Uterus (tissue), 4 donors: ENCODE data around the gene RBM10. TPM values are rescaled to one million over a fixed set of nuclear protein-coding genes. Genes with fewer than 3 reads are reported as not detected.
A peak's percentile ranks its signal among the peaks of the same experiment; 100 is the strongest.
"Not testable (repeated sequence)": the region's sequence is repeated elsewhere in the genome, so short reads cannot be mapped to it uniquely, and the experiment has no call there.

Experiments used
- DNase-seq, 2 donors: peaks; one replicate each; pipeline ENCODE4 v3.0.0-alpha.2; 2019 to 2020
- H3K27ac ChIP-seq, 2 donors: fragments of 200-600 bp; sonication (generic); 1 replicate in 1 of 2; 2 replicates in 1 of 2; pipeline ENCODE4 v1.5.1; 2016 to 2018
- H3K27me3 ChIP-seq, 2 donors: fragments of 200-600 bp; sonication (generic); one replicate each; pipeline ENCODE4 v1.5.1; 2018 to 2019; ENCODE audit warnings: control low read depth in 1 of 2
- H3K36me3 ChIP-seq, 2 donors: fragments of 200-600 bp; sonication (generic); one replicate each; pipeline ENCODE4 v1.5.1; 2019; ENCODE audit warnings: control low read depth in 1 of 2
- H3K4me1 ChIP-seq, 2 donors: fragments of 200-600 bp; sonication (generic); one replicate each; pipeline ENCODE4 v1.5.1; 2018 to 2019; ENCODE audit warnings: control low read depth in 1 of 2
- H3K4me3 ChIP-seq, 2 donors: fragments of 200-600 bp; sonication (generic); 1 replicate in 1 of 2; 2 replicates in 1 of 2; pipeline ENCODE4 v1.5.1; 2018 to 2019; ENCODE audit warnings: mild to moderate bottlenecking in 1 of 2
- H3K9me3 ChIP-seq, 2 donors: fragments of 200-600 bp; sonication (generic); one replicate each; pipeline ENCODE4 v1.5.1; 2019; ENCODE audit warnings: control low read depth in 1 of 2
- POLR2A ChIP-seq, 2 donors: fragments of 450-650 bp; IDR thresholded peaks; one replicate each; pipeline ENCODE4 v1.6.1; 2016; ENCODE audit warnings: antibody characterized with exemption in 2 of 2, mild to moderate bottlenecking in 1 of 2, moderate library complexity in 1 of 2
- intact Hi-C: fragments of 100-400 bp; cut with DNase I; formaldehyde crosslinking; loops from one replicate; pipeline ENCODE4 v1.15.1; 2023; ENCODE audit warnings: low total_unique reads
- total RNA-seq, 4 donors: library from RNA; depleted of rRNA in 3 of 4; stranded (reverse); fragments of >200 nt in 3 of 4; gene quantifications; one replicate each; pipeline versions ENCODE4 v1.1.0 to v1.2.4, GENCODE V29; 2014 to 2023
- TF ChIP-seq, protein P1 (sequence below), 4 experiments: fragments of 200-600 bp in 2 of 4; fragments of 450-650 bp in 2 of 4; sonication (generic) in 2 of 4; IDR thresholded peaks; one replicate each; pipeline ENCODE4 v1.5.1; 2016 to 2019; ENCODE audit warnings: antibody characterized with exemption in 4 of 4, mild to moderate bottlenecking in 2 of 4, moderate library complexity in 1 of 4
- donor health status: DM: yes; HTN: yes; CAD: no.

RBM10 gene
- total RNA-seq, 4 donors from 2014 or later, result 4.4 to 45.4 (median 22.3) TPM

DNA sequence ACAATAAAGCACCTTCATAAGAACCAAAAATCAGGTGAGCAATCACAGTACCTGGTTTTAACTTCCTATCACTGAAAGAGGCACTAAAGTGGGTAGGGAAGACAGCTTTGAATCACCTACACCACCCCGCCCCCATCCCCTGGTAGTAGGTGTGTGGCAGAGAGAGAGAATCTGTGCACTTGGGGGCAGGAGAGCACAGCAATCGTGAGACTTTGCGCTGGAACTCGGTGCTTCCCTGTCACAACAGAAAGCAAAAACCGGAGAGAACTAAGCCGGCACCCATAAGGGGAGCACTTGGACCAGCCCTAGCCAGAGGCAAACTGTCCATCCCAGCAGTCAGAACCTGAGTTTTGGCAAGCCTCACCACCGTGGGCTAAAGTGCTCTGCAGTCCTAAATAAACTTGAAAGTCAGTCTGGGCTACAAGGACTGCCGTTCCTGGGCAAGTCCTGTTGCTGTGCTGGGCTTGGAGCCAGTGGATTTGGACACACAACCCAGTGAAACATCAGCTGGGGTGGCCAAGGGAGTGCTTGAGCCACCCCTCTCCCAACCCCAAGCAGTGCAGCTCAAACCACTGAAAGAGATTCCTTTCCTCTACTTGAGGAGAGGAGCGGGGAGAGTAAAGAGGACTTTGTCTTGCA lies 32.6 kb upstream of the RBM10 start:
- TF ChIP-seq, protein P1, sequence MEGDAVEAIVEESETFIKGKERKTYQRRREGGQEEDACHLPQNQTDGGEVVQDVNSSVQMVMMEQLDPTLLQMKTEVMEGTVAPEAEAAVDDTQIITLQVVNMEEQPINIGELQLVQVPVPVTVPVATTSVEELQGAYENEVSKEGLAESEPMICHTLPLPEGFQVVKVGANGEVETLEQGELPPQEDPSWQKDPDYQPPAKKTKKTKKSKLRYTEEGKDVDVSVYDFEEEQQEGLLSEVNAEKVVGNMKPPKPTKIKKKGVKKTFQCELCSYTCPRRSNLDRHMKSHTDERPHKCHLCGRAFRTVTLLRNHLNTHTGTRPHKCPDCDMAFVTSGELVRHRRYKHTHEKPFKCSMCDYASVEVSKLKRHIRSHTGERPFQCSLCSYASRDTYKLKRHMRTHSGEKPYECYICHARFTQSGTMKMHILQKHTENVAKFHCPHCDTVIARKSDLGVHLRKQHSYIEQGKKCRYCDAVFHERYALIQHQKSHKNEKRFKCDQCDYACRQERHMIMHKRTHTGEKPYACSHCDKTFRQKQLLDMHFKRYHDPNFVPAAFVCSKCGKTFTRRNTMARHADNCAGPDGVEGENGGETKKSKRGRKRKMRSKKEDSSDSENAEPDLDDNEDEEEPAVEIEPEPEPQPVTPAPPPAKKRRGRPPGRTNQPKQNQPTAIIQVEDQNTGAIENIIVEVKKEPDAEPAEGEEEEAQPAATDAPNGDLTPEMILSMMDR (IDR thresholded peaks at IDR 0.05), result no peak
- no peak for TF ChIP-seq POLR2A (IDR thresholded peaks at IDR 0.05)
- Histone ChIP-seq H3K27me3 (no peaks in the 10 kb centered on the region), H3K4me1 (no peaks in the 10 kb centered on the region), H3K27ac (no peak overlapping the region), H3K4me3 (no peak overlapping the region), H3K9me3 (no peaks in the 10 kb centered on the region), H3K36me3 (no peaks in the 10 kb centered on the region)
- intact Hi-C loops, result no loop called here
- no peak for DNase-seq

DNA sequence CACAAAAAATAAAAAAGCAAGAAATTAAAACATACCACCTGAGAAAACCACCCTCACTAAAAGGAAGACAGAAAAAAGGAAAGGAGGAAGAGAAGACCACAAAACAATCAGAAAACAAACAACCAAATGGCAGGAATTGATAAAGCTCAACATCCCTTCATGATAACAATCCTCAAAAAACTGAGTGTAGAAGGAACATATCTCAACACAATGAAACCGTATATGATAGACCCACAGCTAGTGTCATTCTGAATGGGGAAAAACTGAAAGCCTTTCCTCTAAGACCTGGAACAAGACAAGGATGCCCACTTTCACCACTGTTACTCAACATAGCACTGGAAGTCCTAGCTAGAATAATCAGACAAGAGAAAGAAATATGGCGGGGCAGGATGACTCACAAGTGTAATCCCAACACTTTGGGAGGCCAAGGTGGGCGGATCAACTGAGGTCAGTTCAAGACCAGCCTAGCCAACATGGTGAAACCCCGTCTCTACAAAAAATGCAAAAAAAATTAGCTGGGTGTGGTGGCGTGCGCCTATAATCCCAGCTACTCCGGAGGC lies 28.4 kb upstream of the RBM10 start:
- H3K36me3 ChIP-seq, H3K27me3 ChIP-seq, H3K27ac ChIP-seq, DNase-seq, H3K9me3 ChIP-seq, H3K4me3 ChIP-seq, intact Hi-C loops, H3K4me1 ChIP-seq: not testable (repeated sequence)

DNA sequence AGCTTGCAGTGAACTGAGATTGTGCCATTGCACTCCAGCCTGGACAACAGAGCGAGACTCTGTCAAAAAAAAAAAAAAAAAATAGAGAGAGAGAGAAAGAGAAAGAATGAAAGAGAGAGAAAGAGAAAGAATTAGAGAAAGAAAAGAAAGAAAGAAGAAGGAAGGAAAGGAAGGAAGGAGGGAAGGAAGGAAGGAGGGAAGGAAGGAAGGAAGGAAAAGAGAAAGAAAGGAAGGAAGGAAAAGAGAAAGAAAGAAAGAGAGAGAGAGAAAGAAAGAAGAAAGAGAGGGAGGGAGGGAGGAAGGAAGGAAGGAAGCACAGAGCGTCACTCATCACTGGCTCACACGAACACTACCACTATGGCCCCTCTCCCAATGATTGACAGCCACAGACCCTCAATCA lies 20.6 kb upstream of the RBM10 start:
- H3K4me3 ChIP-seq, intact Hi-C loops, H3K36me3 ChIP-seq, DNase-seq, H3K27me3 ChIP-seq, H3K4me1 ChIP-seq, H3K9me3 ChIP-seq, H3K27ac ChIP-seq: not testable (repeated sequence)

DNA sequence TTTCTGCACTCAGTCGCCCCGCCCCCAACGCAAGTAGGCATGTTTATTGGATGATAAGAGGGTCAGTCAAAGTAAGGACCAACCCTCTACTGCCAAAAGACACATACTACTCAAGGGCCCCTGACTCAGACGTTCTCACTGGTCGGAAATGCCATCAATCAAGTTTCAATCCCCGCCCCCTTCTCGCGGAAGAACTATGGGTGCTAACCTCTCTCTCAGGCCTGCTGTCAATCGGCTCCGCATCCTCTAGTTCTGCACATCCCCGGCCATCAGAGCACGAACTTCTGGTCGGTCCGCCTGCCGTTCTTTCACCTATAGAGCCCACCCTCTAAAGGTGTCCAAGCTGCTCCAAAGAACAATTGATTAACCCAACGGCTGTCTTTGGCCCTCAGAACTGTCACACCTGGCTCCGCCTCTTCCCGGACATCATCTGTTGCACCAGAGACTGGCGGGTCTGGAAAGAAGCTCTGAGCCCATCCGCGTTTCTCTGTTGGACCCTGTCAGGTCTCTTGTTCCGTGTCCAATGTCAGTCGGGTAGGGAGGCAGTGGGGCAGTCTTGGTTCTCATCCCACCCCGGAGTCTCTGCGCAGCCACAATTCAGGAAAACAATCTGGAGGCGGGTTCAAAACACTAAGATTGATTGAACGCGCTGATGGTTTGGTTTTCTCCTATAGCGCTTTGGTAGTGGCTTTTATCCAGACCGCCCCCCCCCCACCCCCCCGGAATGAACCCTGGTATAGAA lies 15.7 kb upstream of the RBM10 start:
- intact Hi-C loops, result no loop called here
- no peaks in the 10 kb centered on the region for H3K36me3 ChIP-seq
- H3K4me3 ChIP-seq, result peak overlapping the region; percentile 41 to 48
- peak; percentile 92 to 95 for DNase-seq
- TF ChIP-seq, protein P1 (IDR thresholded peaks at IDR 0.05), result no peak
- TF ChIP-seq POLR2A (IDR thresholded peaks at IDR 0.05), result no peak
- no peaks in the 10 kb centered on the region for H3K9me3 ChIP-seq
- no peaks in the 10 kb centered on the region for H3K27me3 ChIP-seq
- H3K27ac ChIP-seq, result peak overlapping the region; percentile 80 to 81
- H3K4me1 ChIP-seq, result no peaks in the 10 kb centered on the region

DNA sequence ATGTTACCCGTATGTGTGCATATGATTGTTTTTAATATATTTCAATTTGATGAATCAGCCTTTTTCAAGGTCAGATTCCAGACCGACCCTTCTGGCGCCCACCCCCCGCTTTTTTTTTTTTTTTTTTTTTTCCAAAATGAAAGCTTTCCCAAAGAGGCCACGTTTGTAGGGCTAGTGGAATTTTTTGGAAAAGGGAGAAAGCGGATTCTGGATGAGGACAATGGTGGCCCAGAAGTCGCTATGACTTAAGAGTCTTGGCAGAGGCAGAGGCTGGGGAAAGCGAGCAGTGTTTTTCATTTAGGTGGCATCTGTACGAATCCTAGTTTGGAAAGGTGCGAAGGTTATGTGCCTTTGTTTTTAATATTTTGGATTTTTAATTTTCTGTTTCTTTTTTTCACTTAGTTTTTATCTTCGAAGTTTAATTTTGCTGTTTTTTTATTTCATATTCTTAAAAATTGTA lies 15.1 kb upstream of the RBM10 start:
- H3K9me3 ChIP-seq, result no peaks in the 10 kb centered on the region
- peak overlapping the region; percentile 41 to 48 for H3K4me3 ChIP-seq
- TF ChIP-seq POLR2A (IDR thresholded peaks at IDR 0.05), result no peak
- TF ChIP-seq, protein P1 (IDR thresholded peaks at IDR 0.05), result no peak
- DNase-seq, result no peak
- H3K27ac ChIP-seq, result peak overlapping the region; percentile 80 to 81
- H3K27me3 ChIP-seq, result no peaks in the 10 kb centered on the region
- H3K36me3 ChIP-seq, result no peaks in the 10 kb centered on the region
- H3K4me1 ChIP-seq, result no peaks in the 10 kb centered on the region
- intact Hi-C loops, result no loop called here

DNA sequence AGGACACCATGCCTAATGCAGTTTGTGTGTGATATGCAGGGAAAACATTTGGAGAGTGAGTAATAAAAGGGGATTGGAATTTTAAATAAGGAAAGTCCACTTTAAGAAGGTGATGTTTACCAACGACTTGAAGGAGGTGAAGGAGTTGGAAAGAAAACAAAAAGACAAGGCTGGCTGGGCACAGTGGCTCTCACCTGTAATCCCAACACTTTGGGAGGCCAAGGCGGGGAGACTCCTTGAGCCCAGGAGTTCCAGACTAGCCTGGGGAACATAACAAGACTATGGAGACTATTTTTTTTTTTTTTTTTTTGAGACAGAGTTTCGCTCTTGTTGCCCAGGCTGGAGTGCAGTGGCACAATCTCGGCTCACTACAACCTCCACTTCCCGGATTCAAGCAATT lies 11.5 kb upstream of the RBM10 start:
- Histone ChIP-seq H3K27ac (no peak overlapping the region), H3K4me1 (no peaks in the 10 kb centered on the region), H3K4me3 (no peak overlapping the region), H3K36me3 (no peaks in the 10 kb centered on the region), H3K9me3 (no peaks in the 10 kb centered on the region), H3K27me3 (no peaks in the 10 kb centered on the region)
- DNase-seq, result no peak
- TF ChIP-seq, protein P1 (IDR thresholded peaks at IDR 0.05), result no peak
- no peak for TF ChIP-seq POLR2A (IDR thresholded peaks at IDR 0.05)
- intact Hi-C loops, result no loop called here

DNA sequence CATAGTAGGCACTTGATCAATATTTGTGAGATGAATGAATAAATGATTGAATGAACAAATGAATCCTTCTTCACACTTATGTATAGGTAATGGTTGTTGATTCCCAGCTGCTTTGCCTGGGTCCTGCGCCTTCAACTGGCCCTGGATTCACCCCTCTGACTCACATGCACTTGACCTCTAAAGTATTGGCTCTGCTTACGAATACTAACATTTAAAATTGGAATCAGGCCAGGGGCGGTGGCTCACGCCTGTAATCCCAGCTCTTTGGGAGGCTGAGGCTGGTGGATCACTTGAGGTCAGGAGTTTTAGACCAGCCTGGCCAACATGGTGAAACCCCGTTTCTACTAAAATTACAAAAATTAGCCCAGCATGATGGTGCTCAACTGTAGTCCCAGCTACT lies 9.4 kb upstream of the RBM10 start:
- DNase-seq, H3K27me3 ChIP-seq, intact Hi-C loops, H3K4me3 ChIP-seq, H3K4me1 ChIP-seq, H3K9me3 ChIP-seq, H3K27ac ChIP-seq, H3K36me3 ChIP-seq: not testable (repeated sequence)
